ENCODE measurements around the gene MOCS2. TPM values are rescaled to one million over a fixed set of nuclear protein-coding genes. Genes with fewer than 3 reads are reported as not detected.

Gene MOCS2
- total and polyA plus RNA-seq, 2 experiments from 2014 or later = 48.1 to 83.7 TPM

DNA sequence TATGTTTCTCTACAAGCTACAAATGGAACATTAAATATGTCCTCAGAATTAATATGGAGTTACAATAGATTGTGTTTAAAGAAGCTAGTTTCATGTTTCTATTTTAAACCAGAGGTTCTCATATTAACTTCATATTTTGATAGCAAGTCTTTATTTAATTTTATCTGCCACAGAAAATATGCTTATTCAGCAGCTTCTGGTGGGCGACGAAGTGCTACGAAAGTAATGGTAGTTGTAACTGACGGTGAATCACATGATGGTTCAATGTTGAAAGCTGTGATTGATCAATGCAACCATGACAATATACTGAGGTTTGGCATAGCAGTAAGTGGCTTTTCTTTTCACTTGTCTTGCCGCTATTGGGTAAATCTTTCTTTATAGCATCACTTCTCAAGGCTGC is 54.2 kb downstream of the MOCS2 start:
- peaks cover 62% of the 10 kb centered on the region for H3K36me3 ChIP-seq (ENCODE audit: low read depth)
- WGBS, 2 experiments (ENCODE audit: low coverage in 1 of 2, low lambda C conversion rate in 2 of 2, missing lambda C conversion rate in 2 of 2) = 78 to 79% methylated on average over 5 of the region's 5 CpGs
- no peak overlapping the region for H3K4me3 ChIP-seq

DNA sequence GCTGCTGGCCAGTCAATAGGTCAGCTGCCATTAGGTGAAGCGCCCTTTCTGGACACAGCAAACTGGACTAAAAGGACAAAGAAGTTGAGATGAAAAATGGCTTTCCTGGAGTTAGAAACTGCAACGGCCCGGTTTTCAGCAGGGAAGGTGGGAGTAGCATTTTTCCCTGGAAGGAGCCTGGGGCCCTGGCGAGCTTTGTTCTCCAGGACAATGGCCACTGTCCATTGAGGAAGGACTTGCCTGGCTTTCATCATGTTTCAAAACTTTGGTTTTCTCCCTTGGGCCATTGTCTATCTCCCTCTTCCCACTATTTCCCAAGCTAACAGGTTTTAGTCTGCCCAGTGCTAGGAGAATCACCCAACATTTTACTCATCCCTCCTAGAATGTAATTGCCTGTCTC is 56.2 kb downstream of the MOCS2 start:
- Histone ChIP-seq H3K4me3 (no peak overlapping the region), H3K4me1 (ENCODE audit: insufficient read depth) (no peaks in the 10 kb centered on the region), H3F3A (ENCODE audit: insufficient read depth) (peaks cover 23% of the 10 kb centered on the region), H3K27ac (no peak overlapping the region), H4K20me1 (ENCODE audit: insufficient read depth) (no peaks in the 10 kb centered on the region), H3K27me3 (replicated peaks; ENCODE audit: insufficient read depth) (no peaks in the 10 kb centered on the region), H3K79me2 (ENCODE audit: insufficient read depth) (no peaks in the 10 kb centered on the region), H3K9ac (no peak overlapping the region), H3K36me3 (ENCODE audit: low read depth) (peaks cover 49% of the 10 kb centered on the region), H3K4me2 (ENCODE audit: unreplicated experiment) (no peak overlapping the region), H2AFZ (no peak overlapping the region), H3K9me2 (ENCODE audit: insufficient read depth) (no peaks in the 10 kb centered on the region), H3K9me3 (ENCODE audit: low read depth) (no peaks in the 10 kb centered on the region)
- no peak for DNase-seq
- in situ Hi-C loops (cut with MboI) = no loop called here
- WGBS, 2 experiments (ENCODE audit: low coverage in 1 of 2, low lambda C conversion rate in 2 of 2, missing lambda C conversion rate in 2 of 2) = 88 to 91% methylated on average over 4 of the region's 4 CpGs
- TF ChIP-seq EZH2phosphoT487 (IDR thresholded peaks at IDR 0.05; ENCODE audit: insufficient read depth, low read depth) (no peak), EZH2 (IDR thresholded peaks at IDR 0.05; ENCODE audit: insufficient read depth, poor library complexity, severe bottlenecking) (no peak)

More for the DNA sequence above, 54.2 kb downstream of the MOCS2 start:
- Histone ChIP-seq H4K20me1 (ENCODE audit: insufficient read depth) (no peaks in the 10 kb centered on the region), H3K27ac (no peak overlapping the region), H2AFZ (no peak overlapping the region), H3K4me2 (ENCODE audit: unreplicated experiment) (no peak overlapping the region), H3F3A (ENCODE audit: insufficient read depth) (peaks cover 19% of the 10 kb centered on the region), H3K9me3 (ENCODE audit: low read depth) (no peaks in the 10 kb centered on the region), H3K79me2 (ENCODE audit: insufficient read depth) (no peaks in the 10 kb centered on the region), H3K9me2 (ENCODE audit: insufficient read depth) (no peaks in the 10 kb centered on the region), H3K27me3 (replicated peaks; ENCODE audit: insufficient read depth) (no peaks in the 10 kb centered on the region), H3K4me1 (ENCODE audit: insufficient read depth) (no peaks in the 10 kb centered on the region), H3K9ac (no peak overlapping the region)
- no peak for DNase-seq
- no peak for TF ChIP-seq EZH2phosphoT487 (IDR thresholded peaks at IDR 0.05; ENCODE audit: insufficient read depth, low read depth)
- no peak for TF ChIP-seq EZH2 (IDR thresholded peaks at IDR 0.05; ENCODE audit: insufficient read depth, poor library complexity, severe bottlenecking)
- in situ Hi-C loops (cut with MboI) = no loop called here

DNA sequence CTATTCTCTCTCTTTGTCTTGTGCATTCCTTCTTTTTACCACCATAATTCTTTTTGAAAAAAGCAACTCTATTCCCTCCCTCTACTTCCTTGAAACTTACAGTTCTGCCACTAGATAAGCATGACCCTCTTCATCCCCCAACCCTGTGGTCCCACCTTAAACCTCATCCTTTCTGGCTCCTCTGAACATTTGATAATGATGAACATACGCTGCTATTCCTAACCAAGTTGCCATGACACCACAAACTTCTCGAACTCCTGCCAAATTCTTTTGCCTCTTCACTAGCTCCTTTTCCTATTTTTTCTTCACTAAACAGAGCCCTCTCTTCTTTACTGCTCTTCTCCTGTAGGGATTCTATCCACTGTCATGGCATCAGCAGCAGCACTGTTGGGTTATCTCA is 57.1 kb downstream of the MOCS2 start:
- Histone ChIP-seq H3K4me3 (no peak overlapping the region), H2AFZ (no peak overlapping the region; the same call in 1 of the 2 replicates), H3K27me3 (replicated peaks; ENCODE audit: insufficient read depth) (no peaks in the 10 kb centered on the region), H3F3A (ENCODE audit: insufficient read depth) (peaks cover 25% of the 10 kb centered on the region), H3K4me1 (ENCODE audit: insufficient read depth) (no peaks in the 10 kb centered on the region), H3K4me2 (ENCODE audit: unreplicated experiment) (no peak overlapping the region), H4K20me1 (ENCODE audit: insufficient read depth) (no peaks in the 10 kb centered on the region), H3K79me2 (ENCODE audit: insufficient read depth) (0 out of 2 replicates have a peak, but pooled peaks cover 4% of the 10 kb centered on the region), H3K9me3 (ENCODE audit: low read depth) (no peaks in the 10 kb centered on the region), H3K36me3 (ENCODE audit: low read depth) (peaks cover 40% of the 10 kb centered on the region), H3K9me2 (ENCODE audit: insufficient read depth) (no peaks in the 10 kb centered on the region), H3K27ac (no peak overlapping the region), H3K9ac (no peak overlapping the region)
- in situ Hi-C loops (cut with MboI) = no loop called here
- WGBS, 2 experiments (ENCODE audit: low coverage in 1 of 2, low lambda C conversion rate in 2 of 2, missing lambda C conversion rate in 2 of 2) = 40 to 48% methylated on average over 2 of the region's 2 CpGs
- DNase-seq = no peak
- TF ChIP-seq EZH2phosphoT487 (IDR thresholded peaks at IDR 0.05; ENCODE audit: insufficient read depth, low read depth) (no peak), EZH2 (IDR thresholded peaks at IDR 0.05; ENCODE audit: insufficient read depth, poor library complexity, severe bottlenecking) (no peak)

DNA sequence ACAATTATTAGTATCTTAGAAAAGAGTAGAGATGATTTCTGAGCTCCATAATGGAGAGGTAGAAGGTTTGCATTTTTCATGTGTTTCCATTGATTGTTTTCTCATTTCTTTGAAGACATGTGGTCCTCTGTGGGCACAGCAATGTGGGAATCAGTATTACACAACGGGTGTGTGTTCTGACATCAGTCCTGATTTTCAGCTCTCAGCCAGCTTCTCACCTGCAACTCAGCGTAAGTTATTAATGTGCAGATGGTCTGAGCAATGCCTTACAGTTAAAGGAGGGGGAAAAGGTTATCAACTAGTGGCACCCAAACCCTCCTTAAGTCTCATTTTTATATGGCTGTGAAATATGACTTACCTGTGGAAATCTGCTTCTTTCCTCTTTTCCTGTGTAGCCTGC is 61.3 kb downstream of the MOCS2 start:
- no peaks in the 10 kb centered on the region for H3K9me2 ChIP-seq (ENCODE audit: insufficient read depth)
- 94 to 97% methylated on average over 2 of the region's 2 CpGs for WGBS, 2 experiments (ENCODE audit: low coverage in 1 of 2, low lambda C conversion rate in 2 of 2, missing lambda C conversion rate in 2 of 2)
- H3K9ac ChIP-seq = no peak overlapping the region
- peaks cover 21% of the 10 kb centered on the region for H3F3A ChIP-seq (ENCODE audit: insufficient read depth)
- no peak overlapping the region for H3K4me2 ChIP-seq (ENCODE audit: unreplicated experiment)
- no peaks in the 10 kb centered on the region for H4K20me1 ChIP-seq (ENCODE audit: insufficient read depth)
- no peak for DNase-seq
- H3K9me3 ChIP-seq (ENCODE audit: low read depth) = no peaks in the 10 kb centered on the region
- in situ Hi-C loops (cut with MboI) = no loop called here
- no peaks in the 10 kb centered on the region for H3K27me3 ChIP-seq (replicated peaks; ENCODE audit: insufficient read depth)
- peaks cover 16% of the 10 kb centered on the region for H3K36me3 ChIP-seq (ENCODE audit: low read depth)
- H3K27ac ChIP-seq = no peak overlapping the region
- no peak overlapping the region for H3K4me3 ChIP-seq
- peaks cover 9% of the 10 kb centered on the region; the same call in 1 of the 2 replicates for H3K79me2 ChIP-seq (ENCODE audit: insufficient read depth)
- H3K4me1 ChIP-seq (ENCODE audit: insufficient read depth) = peaks cover 14% of the 10 kb centered on the region
- H2AFZ ChIP-seq = no peak overlapping the region
- TF ChIP-seq EZH2 (IDR thresholded peaks at IDR 0.05; ENCODE audit: insufficient read depth, poor library complexity, severe bottlenecking) (no peak), EZH2phosphoT487 (IDR thresholded peaks at IDR 0.05; ENCODE audit: insufficient read depth, low read depth) (no peak)

Other genes starting within 250 kb of the MOCS2 start
- 21.5 and 24.3 TPM in 2 replicates for gene ITGA2, start 120.4 kb downstream of the MOCS2 start, total RNA-seq (2014; rRNA removed; shearing (Covaris generic))
- gene ITGA2, start 120.4 kb downstream of the MOCS2 start, polyA plus RNA-seq (2016; fragmentation: Nextera tagmentation; extraction: Ambion mirVana) = 10.3 and 10.4 TPM in 2 replicates

Data from GM23248 (cell line).